Endothelial cell of umbilical vein (primary cell): Measurements from ENCODE around the gene NSD1. TPM values are rescaled to one million over a fixed set of nuclear protein-coding genes. Genes with fewer than 3 reads are reported as not detected.

Experiments used
- BruUV-seq: library from RNA; stranded (reverse); fragments of 400-500 nt; replicated peaks from 2 replicates; lab custom pipeline; 2021; lab: Mats Ljungman, UMichigan
- CTCF ChIA-PET: fragments of 300-600, 350-600 bp; sonication (Branson Sonifier 250); formaldehyde crosslinking; loops from one replicate; lab custom pipeline; 2021; ENCODE audit warnings: antibody characterized with exemption, inconsistent platforms; lab: Charles Lee
- POLR2A ChIA-PET: fragments of 300-600, 350-600 bp; sonication (Branson Sonifier 250); formaldehyde crosslinking; loops from one replicate; lab custom pipeline; 2021; ENCODE audit warnings: antibody characterized with exemption, inconsistent platforms; lab: Charles Lee
- DNase-seq: peaks from one replicate; pipeline ENCODE4 v3.0.0-alpha.2; 2011; ENCODE audit warnings: low read depth, low spot score
- FAIRE-seq: peaks from 2 replicates; lab custom pipeline; 2011; peaks lifted over from hg19 to GRCh38; lab: Jason Lieb, UNC
- H2AFZ ChIP-seq: 2 replicates; pipeline ENCODE4 v1.6.0; 2012; ENCODE audit warnings: low read depth, low read length, control low read depth, inconsistent platforms
- H3K27ac ChIP-seq: 2 replicates; pipeline ENCODE4 v1.5.1; 2011; ENCODE audit warnings: low read depth, mild to moderate bottlenecking, control low read depth, low read length, moderate library complexity; ENCODE audit not compliant: insufficient read depth
- H3K27me3 ChIP-seq, 2 experiments: 2 replicates each; pipeline versions ENCODE4 v1.6.0 to v1.6.1; 2011; ENCODE audit warnings: low read length in 2 of 2, mixed read lengths in 1 of 2; ENCODE audit not compliant: control insufficient read depth in 2 of 2, insufficient read depth in 2 of 2
- H3K36me3 ChIP-seq, 2 experiments: 2 replicates in 1 of 2; 3 replicates in 1 of 2; pipeline ENCODE4 v1.5.1; 2011; ENCODE audit warnings: low read length in 2 of 2, mild to moderate bottlenecking in 1 of 2, moderate library complexity in 1 of 2; ENCODE audit not compliant: control insufficient read depth in 2 of 2, insufficient read depth in 2 of 2; ENCODE audit errors: extremely low read depth in 1 of 2
- H3K4me1 ChIP-seq: 3 replicates; pipeline ENCODE4 v1.5.1; 2011; ENCODE audit warnings: mild to moderate bottlenecking, low read length; ENCODE audit not compliant: control insufficient read depth, insufficient read depth; ENCODE audit errors: extremely low read depth
- H3K4me2 ChIP-seq: 2 replicates; pipeline ENCODE4 v1.6.1; 2011; ENCODE audit warnings: low read length, control low read depth, mixed read lengths; ENCODE audit not compliant: insufficient read depth
- H3K4me3 ChIP-seq, 3 experiments: fragments of 200-600 bp in 1 of 3; sonication (generic), shearing (Covaris generic) in 1 of 3; replicated peaks in 1 of 3; 2 replicates each; pipeline ENCODE4 v1.5.1; 2011 to 2016; ENCODE audit warnings: control low read depth in 3 of 3, low read length in 3 of 3, mild to moderate bottlenecking in 2 of 3, inconsistent platforms in 1 of 3, low read depth in 1 of 3, moderate library complexity in 1 of 3; ENCODE audit not compliant: insufficient read depth in 1 of 3
- H3K79me2 ChIP-seq: 2 replicates; pipeline ENCODE4 v1.6.0; 2012; ENCODE audit warnings: low read length, inconsistent platforms; ENCODE audit not compliant: control insufficient read depth, insufficient read depth
- H3K9ac ChIP-seq: replicated peaks from 2 replicates; pipeline ENCODE3; 2011; ENCODE audit warnings: low read length, control low read depth; ENCODE audit not compliant: insufficient read depth; ENCODE audit errors: extremely low read depth
- H3K9me1 ChIP-seq: replicated peaks from 3 replicates; pipeline ENCODE4 v1.6.0; 2011; ENCODE audit warnings: mild to moderate bottlenecking, low read length; ENCODE audit not compliant: control insufficient read depth, insufficient read depth; ENCODE audit errors: extremely low read depth
- H3K9me3 ChIP-seq: replicated peaks from 2 replicates; pipeline ENCODE4 v1.5.1; 2012; ENCODE audit warnings: low read length, inconsistent platforms; ENCODE audit not compliant: control insufficient read depth, insufficient read depth
- H4K20me1 ChIP-seq: replicated peaks from 2 replicates; pipeline ENCODE3; 2011; ENCODE audit warnings: mild to moderate bottlenecking, low read length; ENCODE audit not compliant: control insufficient read depth, insufficient read depth; ENCODE audit errors: extremely low read depth
- CTCF ChIP-seq, 2 donors: IDR thresholded peaks; 1 replicate in 1 of 2; 2 replicates in 1 of 2; pipeline ENCODE4 v1.5.1; 2011; ENCODE audit warnings: low read length in 2 of 2, mild to moderate bottlenecking in 2 of 2, moderate library complexity in 2 of 2, control low read depth in 1 of 2, inconsistent platforms in 1 of 2, low read depth in 1 of 2; ENCODE audit not compliant: insufficient read depth in 1 of 2; ENCODE audit errors: extremely low read depth in 1 of 2
- EZH2 ChIP-seq: IDR thresholded peaks from 2 replicates; pipeline ENCODE4 v1.6.1; 2012; ENCODE audit warnings: borderline replicate concordance, low read depth, mild to moderate bottlenecking, moderate library complexity, low read length, inconsistent platforms; ENCODE audit not compliant: severe bottlenecking
- FOS ChIP-seq: IDR thresholded peaks from 2 replicates; pipeline ENCODE4 v1.6.1; 2011; ENCODE audit warnings: mild to moderate bottlenecking, low read length, moderate library complexity, borderline replicate concordance; ENCODE audit not compliant: insufficient read depth
- GATA2 ChIP-seq: IDR thresholded peaks from 2 replicates; pipeline ENCODE4 v1.7.0; 2011; ENCODE audit warnings: low read depth, mild to moderate bottlenecking, moderate library complexity, mixed read lengths, low read length; ENCODE audit not compliant: insufficient read length, insufficient read depth
- JUN ChIP-seq: IDR thresholded peaks from 2 replicates; pipeline ENCODE4 v1.6.1; 2011; ENCODE audit warnings: borderline replicate concordance, low read depth; ENCODE audit not compliant: insufficient read length, insufficient read depth
- MAX ChIP-seq: IDR thresholded peaks from 2 replicates; pipeline ENCODE4 v1.6.1; 2011; ENCODE audit not compliant: insufficient read depth, insufficient read length
- MYC ChIP-seq: IDR thresholded peaks from one replicate; pipeline ENCODE4 v1.6.1; 2011; ENCODE audit warnings: mild to moderate bottlenecking, low read depth, low read length
- POLR2A ChIP-seq: IDR thresholded peaks from 2 replicates; pipeline ENCODE4 v1.6.1; 2012; ENCODE audit warnings: low read depth, mild to moderate bottlenecking, control low read depth, low read length
- POLR2AphosphoS5 ChIP-seq: IDR thresholded peaks from 2 replicates; pipeline ENCODE4 v1.6.1; 2012; ENCODE audit warnings: low read depth, mild to moderate bottlenecking, control low read depth, low read length, moderate library complexity; ENCODE audit not compliant: insufficient read depth
- dilution Hi-C: fragments of 300-500 bp; cut with MboI; formaldehyde crosslinking; loops from one replicate; pipeline ENCODE4 v1.15.0; 2019; ENCODE audit warnings: low sequenced_read_pairs; ENCODE audit not compliant: extremely low pct_ligation_motif_present
- intact Hi-C: fragments of 100-400 bp; cut with micrococcal nuclease; formaldehyde crosslinking; loops from one replicate; pipeline ENCODE4 v1.10.0; 2022
- polyA plus RNA-seq, 4 experiments: library from polyadenylated mRNA; depleted of rRNA in 3 of 4; stranded (reverse) in 3 of 4; unstranded in 1 of 4; fragments of >200 nt; gene quantifications; 2 replicates each; pipeline versions ENCODE4 v1.2.1 to v1.2.3, GENCODE V29; 2011 to 2012; ENCODE audit warnings: missing spikeins in 1 of 4
- total RNA-seq: library from RNA; stranded (reverse); gene quantifications from 2 replicates; pipeline ENCODE4 v1.2.3, GENCODE V29; 2021

NSD1 gene
- total and polyA plus RNA-seq, 2 donors (not counting 3 experiments of a cell fraction or from before 2014, with no cell fraction given), result 14.4 to 90.4 TPM

GRCh38 chr5:177269232-177269895 lies 135.8 kb downstream of the NSD1 start:
- Histone ChIP-seq H3K9me3 (no peaks in the 10 kb centered on the region), H3K79me2 (no peaks in the 10 kb centered on the region), H3K9me1 (no peaks in the 10 kb centered on the region), H3K27ac (no peak overlapping the region), H3K9ac (no peak overlapping the region), H3K27me3 (no peaks in the 10 kb centered on the region), H3K4me2 (no peak overlapping the region), H3K4me1 (no peaks in the 10 kb centered on the region), H4K20me1 (no peaks in the 10 kb centered on the region), H3K4me3 (no peak overlapping the region), H2AFZ (no peak overlapping the region), H3K36me3 (peaks cover 20 to 21% of the 10 kb centered on the region in 2 experiments)
- intact Hi-C loops (no loop called here), dilution Hi-C loops (no loop called here)
- TF ChIP-seq GATA2 (no peak), FOS (no peak), POLR2AphosphoS5 (no peak), JUN (no peak), CTCF (IDR thresholded peaks at IDR 0.05; ENCODE audit: extremely low read depth in 1 of 2, insufficient read depth in 1 of 2, low read depth in 1 of 2, low read length in 2 of 2) (no peak), POLR2A (no peak), MYC (no peak), MAX (no peak), EZH2 (no peak)
- POLR2A ChIA-PET, result interaction anchor here (0.6 kb wide), 1 partner anchor 24 kb away, joined by 4 read pairs; no protein-coding TSS in a partner anchor
- CTCF ChIA-PET, result interaction anchor here (1.3 kb wide), 1 partner anchor 25 kb away, joined by 3 read pairs; no protein-coding TSS in a partner anchor
- no peak for DNase-seq
- BruUV-seq, result no TSS peak
- FAIRE-seq, result peak; percentile 31
